SU-DHL-6 (cell line): Measurements from ENCODE around the gene EFCAB6.

Experiments used
- H2AFZ ChIP-seq: fragments of 200-600 bp; sonication (generic); 2 replicates; pipeline ENCODE4 v1.6.1; 2014; ENCODE audit warnings: low read depth, mild to moderate bottlenecking, moderate library complexity, mixed read lengths, antibody characterized with exemption, low read length; ENCODE audit not compliant: severe bottlenecking
- H3F3A ChIP-seq: fragments of 200-600 bp; shearing (Covaris generic); 2 replicates; pipeline ENCODE4 v1.6.0; 2016; ENCODE audit warnings: antibody characterized with exemption, mild to moderate bottlenecking; ENCODE audit not compliant: insufficient read depth
- H3K27ac ChIP-seq: fragments of 200-600 bp; sonication (generic); 2 replicates; pipeline ENCODE4 v1.5.1; 2016; ENCODE audit warnings: low read depth, mild to moderate bottlenecking, low read length, moderate library complexity, mixed read lengths
- H3K27me3 ChIP-seq: fragments of 200-600 bp; sonication (generic), shearing (Covaris generic); 2 replicates; pipeline ENCODE4 v1.6.0; 2014; ENCODE audit warnings: mild to moderate bottlenecking, low read length
- H3K36me3 ChIP-seq: fragments of 200-600 bp; sonication (generic); 2 replicates; pipeline ENCODE4 v1.6.1; 2014; ENCODE audit warnings: mild to moderate bottlenecking, low read length, mixed read lengths
- H3K4me2 ChIP-seq: fragments of 300-600, 200-600 bp; shearing (Covaris generic), sonication (generic); 2 replicates; pipeline ENCODE4 v1.6.0; 2014; ENCODE audit warnings: low read length, low read depth, mild to moderate bottlenecking; ENCODE audit not compliant: poor library complexity, severe bottlenecking
- H3K4me3 ChIP-seq: fragments of 200-600 bp; sonication (generic); 2 replicates; pipeline ENCODE4 v1.5.1; 2014; ENCODE audit warnings: antibody characterized with exemption, low read length, mild to moderate bottlenecking, mixed read lengths; ENCODE audit not compliant: insufficient read depth, poor library complexity, severe bottlenecking
- H3K79me2 ChIP-seq: fragments of 200-600 bp; sonication (generic); 2 replicates; pipeline ENCODE4 v1.6.1; 2014; ENCODE audit warnings: mild to moderate bottlenecking, low read length, moderate library complexity; ENCODE audit not compliant: insufficient read depth
- H3K9ac ChIP-seq: fragments of 200-600 bp; sonication (generic); 2 replicates; pipeline ENCODE4 v1.7.0; 2014; ENCODE audit warnings: mild to moderate bottlenecking, low read length
- H3K9me2 ChIP-seq: fragments of 200-600 bp; sonication (generic); replicated peaks from 2 replicates; pipeline ENCODE4 v1.6.1; 2014; ENCODE audit warnings: low read length; ENCODE audit not compliant: insufficient read depth
- H3K9me3 ChIP-seq: fragments of 200-600 bp; sonication (generic); 2 replicates; pipeline ENCODE4 v1.6.1; 2014; ENCODE audit warnings: low read length, mixed read lengths; ENCODE audit not compliant: insufficient read depth
- H4K20me1 ChIP-seq: fragments of 200-600 bp; sonication (generic); 2 replicates; pipeline ENCODE4 v1.6.1; 2014; ENCODE audit warnings: low read depth, mild to moderate bottlenecking, antibody characterized with exemption, low read length, moderate library complexity, mixed read lengths
- CTCF ChIP-seq: fragments of 200-600 bp; sonication (generic); IDR thresholded peaks from one replicate; pipeline ENCODE4 v1.5.1; 2017; ENCODE audit warnings: antibody characterized with exemption, mild to moderate bottlenecking, low read length, moderate library complexity; ENCODE audit not compliant: insufficient read depth, poor library complexity, severe bottlenecking
- EZH2phosphoT487 ChIP-seq: fragments of 200-600 bp; sonication (generic), shearing (Covaris generic); conservative IDR thresholded peaks from 2 replicates; pipeline ENCODE4 v1.6.1; 2018; ENCODE audit warnings: mild to moderate bottlenecking, antibody characterized with exemption, low read length, moderate library complexity, mixed read lengths

EFCAB6 gene

GRCh38 chr22:43706571-43707328, 105.4 kb downstream of the EFCAB6 start:
- H3K36me3 ChIP-seq, result no peaks in the 10 kb centered on the region
- no peak overlapping the region for H3K4me3 ChIP-seq
- no peaks in the 10 kb centered on the region for H3F3A ChIP-seq
- no peak overlapping the region for H3K9ac ChIP-seq
- H3K79me2 ChIP-seq, result no peaks in the 10 kb centered on the region
- H2AFZ ChIP-seq, result no peak overlapping the region
- H3K9me3 ChIP-seq, result no peaks in the 10 kb centered on the region
- H3K27me3 ChIP-seq, result no peaks in the 10 kb centered on the region
- H3K27ac ChIP-seq, result no peak overlapping the region
- TF ChIP-seq CTCF, result no peak
- TF ChIP-seq EZH2phosphoT487, result no peak
- H4K20me1 ChIP-seq, result no peaks in the 10 kb centered on the region
- no peak overlapping the region for H3K4me2 ChIP-seq
- no peaks in the 10 kb centered on the region for H3K9me2 ChIP-seq

GRCh38 chr22:43706151-43706550, 106.0 kb downstream of the EFCAB6 start:
- H3K4me2 ChIP-seq, result no peak overlapping the region
- TF ChIP-seq CTCF (no peak), EZH2phosphoT487 (no peak)
- no peak overlapping the region for H3K9ac ChIP-seq
- H3F3A ChIP-seq, result no peaks in the 10 kb centered on the region
- no peak overlapping the region for H3K4me3 ChIP-seq
- no peaks in the 10 kb centered on the region for H3K36me3 ChIP-seq
- H3K9me2 ChIP-seq, result no peaks in the 10 kb centered on the region
- no peaks in the 10 kb centered on the region for H3K27me3 ChIP-seq
- H3K9me3 ChIP-seq, result no peaks in the 10 kb centered on the region
- H2AFZ ChIP-seq, result no peak overlapping the region
- no peak overlapping the region for H3K27ac ChIP-seq
- no peaks in the 10 kb centered on the region for H4K20me1 ChIP-seq
- H3K79me2 ChIP-seq, result no peaks in the 10 kb centered on the region

GRCh38 chr22:43704051-43704450, 108.1 kb downstream of the EFCAB6 start:
- H3K9me3 ChIP-seq, result no peaks in the 10 kb centered on the region
- H3K4me2 ChIP-seq, result no peak overlapping the region
- no peak overlapping the region for H3K27ac ChIP-seq
- no peaks in the 10 kb centered on the region for H3F3A ChIP-seq
- H4K20me1 ChIP-seq, result no peaks in the 10 kb centered on the region
- H3K27me3 ChIP-seq, result no peaks in the 10 kb centered on the region
- H3K9ac ChIP-seq, result no peak overlapping the region
- no peaks in the 10 kb centered on the region for H3K9me2 ChIP-seq
- no peaks in the 10 kb centered on the region for H3K79me2 ChIP-seq
- no peak for TF ChIP-seq CTCF
- TF ChIP-seq EZH2phosphoT487, result no peak
- H3K36me3 ChIP-seq, result no peaks in the 10 kb centered on the region
- no peak overlapping the region for H3K4me3 ChIP-seq
- H2AFZ ChIP-seq, result no peak overlapping the region
